ENCODE results near the gene CDC42EP5.
A peak's percentile ranks its signal among the peaks of the same experiment; 100 is the strongest.
"Not testable (repeated sequence)": the region's sequence is repeated elsewhere in the genome, so short reads cannot be mapped to it uniquely, and the experiment has no call there.

CDC42EP5 gene

DNA sequence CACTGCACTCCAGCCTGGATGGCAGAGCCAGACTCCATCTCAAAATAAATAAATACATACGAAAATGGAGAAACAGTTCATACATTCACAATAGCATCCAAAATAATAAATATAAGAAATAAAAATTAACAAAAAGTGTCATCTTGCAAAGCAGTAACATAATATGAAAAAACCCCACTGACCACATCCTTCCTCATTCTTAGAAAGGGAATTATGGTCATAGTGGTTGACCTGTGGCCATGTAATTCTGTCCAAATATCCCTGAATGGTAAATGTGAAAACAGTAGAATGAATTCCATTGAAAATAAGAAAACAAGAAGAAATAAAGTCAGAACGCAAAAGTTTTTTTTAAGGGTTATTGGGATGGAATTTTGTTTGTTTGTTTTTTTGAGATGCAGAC, 7.0 kb upstream of the CDC42EP5 start:
- no peak for DNase-seq (ENCODE audit: insufficient read length)
- FAIRE-seq: no peak
- TF ChIP-seq TAF1 (IDR thresholded peaks at IDR 0.05; ENCODE audit: borderline replicate concordance, low read depth, low read length) (no peak), POLR2A (IDR thresholded peaks at IDR 0.05; ENCODE audit: low read depth, low read length) (no peak), POLR2AphosphoS5 (IDR thresholded peaks at IDR 0.05; ENCODE audit: low read depth, low read length) (no peak)

DNA sequence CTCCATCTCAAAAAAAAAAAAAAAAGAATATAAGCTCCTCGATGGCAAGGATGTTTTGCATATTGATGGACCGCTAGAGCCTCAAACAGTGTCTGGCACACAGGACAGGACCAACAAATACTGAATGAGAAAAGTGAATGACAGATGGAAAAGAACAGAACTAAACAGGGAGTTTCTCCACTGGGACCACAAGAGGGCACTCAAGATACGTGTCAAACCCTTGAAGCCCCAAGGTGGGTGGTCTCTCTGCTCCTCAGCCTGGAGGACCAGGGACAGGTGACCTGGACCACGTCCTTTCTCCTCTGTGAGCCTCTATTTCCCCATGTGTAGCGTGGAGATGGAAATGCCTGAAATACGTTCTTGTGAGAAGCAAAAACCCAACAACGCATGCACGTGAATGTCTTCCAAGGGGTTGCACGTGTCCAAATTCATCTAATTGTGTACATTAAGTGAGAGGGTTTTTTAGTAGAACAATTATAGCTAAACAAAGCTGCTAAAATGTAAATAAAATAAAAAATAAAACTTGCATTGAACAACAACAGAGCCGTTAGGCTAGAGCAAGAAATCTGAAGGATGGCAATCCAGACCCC, 5.7 kb upstream of the CDC42EP5 start:
- FAIRE-seq (peak; percentile 54), DNase-seq (ENCODE audit: insufficient read length) (no peak)
- no peak for TF ChIP-seq TAF1 (IDR thresholded peaks at IDR 0.05; ENCODE audit: borderline replicate concordance, low read depth, low read length)
- TF ChIP-seq POLR2AphosphoS5 (IDR thresholded peaks at IDR 0.05; ENCODE audit: low read depth, low read length): no peak
- TF ChIP-seq POLR2A (IDR thresholded peaks at IDR 0.05; ENCODE audit: low read depth, low read length): no peak

DNA sequence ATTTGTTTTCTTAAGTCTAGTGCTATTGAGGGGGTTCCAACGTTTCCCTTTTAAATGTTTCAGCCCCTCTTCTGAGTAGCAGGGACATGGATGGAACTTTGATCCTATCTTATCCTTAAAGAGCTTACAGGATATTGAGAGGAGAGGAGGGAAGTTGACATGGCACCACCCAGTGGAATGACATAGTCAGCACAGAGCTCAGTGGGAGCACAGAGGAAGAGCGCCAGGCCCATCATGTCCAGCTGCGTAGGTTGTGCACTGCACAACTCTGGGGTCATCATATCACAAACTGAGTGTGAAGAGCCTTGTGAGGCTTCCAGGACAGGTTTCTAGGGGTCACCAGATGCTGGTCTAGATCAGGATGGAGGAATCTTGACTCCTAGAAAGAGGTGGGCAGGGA, 4.6 kb upstream of the CDC42EP5 start:
- DNase-seq (ENCODE audit: insufficient read length): no peak
- no peak for TF ChIP-seq TAF1 (IDR thresholded peaks at IDR 0.05; ENCODE audit: borderline replicate concordance, low read depth, low read length)
- no peak for TF ChIP-seq POLR2AphosphoS5 (IDR thresholded peaks at IDR 0.05; ENCODE audit: low read depth, low read length)
- no peak for TF ChIP-seq POLR2A (IDR thresholded peaks at IDR 0.05; ENCODE audit: low read depth, low read length)
- FAIRE-seq: no peak

DNA sequence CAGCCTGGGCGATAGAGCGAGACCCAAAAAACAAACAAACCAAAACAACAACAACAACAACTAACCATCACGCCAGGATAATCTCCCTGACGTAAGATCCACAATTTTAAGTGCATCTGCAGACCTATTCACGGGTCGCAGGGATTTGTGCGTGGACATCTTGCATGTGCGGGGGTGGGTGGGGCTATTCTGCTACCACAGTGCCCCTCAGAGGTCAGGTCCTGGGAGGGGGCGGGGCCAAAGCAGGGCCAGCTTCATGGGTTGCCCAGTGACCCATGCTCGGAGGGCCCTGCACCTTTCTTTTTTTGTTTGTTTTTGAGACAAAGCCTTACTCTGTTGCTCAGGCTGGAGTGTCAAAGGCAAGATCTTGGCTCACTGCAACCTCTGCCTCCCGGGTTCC, 2.6 kb upstream of the CDC42EP5 start:
- TF ChIP-seq POLR2A (IDR thresholded peaks at IDR 0.05; ENCODE audit: low read depth, low read length) (no peak), TAF1 (IDR thresholded peaks at IDR 0.05; ENCODE audit: borderline replicate concordance, low read depth, low read length) (no peak), POLR2AphosphoS5 (IDR thresholded peaks at IDR 0.05; ENCODE audit: low read depth, low read length) (no peak)
- FAIRE-seq: no peak
- DNase-seq (ENCODE audit: insufficient read length): no peak

DNA sequence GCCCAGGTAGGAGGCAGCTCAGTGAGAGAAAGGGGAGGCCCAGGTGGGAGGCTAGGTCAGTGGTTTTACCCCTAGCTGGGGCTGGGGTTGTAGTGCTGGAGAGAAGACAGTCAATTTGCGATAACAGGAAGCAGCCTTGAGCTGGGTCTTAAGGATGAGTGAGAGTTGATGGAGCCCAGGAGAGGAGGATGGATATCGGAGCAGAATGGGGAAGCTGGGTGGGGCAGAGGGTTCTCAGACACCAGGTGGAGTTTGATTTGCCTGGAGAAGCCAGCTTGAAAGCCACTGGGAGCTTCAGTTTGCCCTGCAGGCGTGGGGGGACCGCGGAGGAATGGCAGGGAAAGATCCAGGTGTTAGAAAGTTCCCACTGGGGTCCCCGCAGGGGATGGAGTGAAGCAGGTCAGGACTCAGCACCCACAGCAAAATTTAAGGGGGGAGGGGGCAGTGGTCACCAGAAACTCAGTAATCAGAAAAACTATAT, 836 bp upstream of the CDC42EP5 start:
- FAIRE-seq (no peak), DNase-seq (ENCODE audit: insufficient read length) (no peak)
- TF ChIP-seq POLR2A (IDR thresholded peaks at IDR 0.05; ENCODE audit: low read depth, low read length): no peak
- TF ChIP-seq TAF1 (IDR thresholded peaks at IDR 0.05; ENCODE audit: borderline replicate concordance, low read depth, low read length): no peak
- no peak for TF ChIP-seq POLR2AphosphoS5 (IDR thresholded peaks at IDR 0.05; ENCODE audit: low read depth, low read length)

DNA sequence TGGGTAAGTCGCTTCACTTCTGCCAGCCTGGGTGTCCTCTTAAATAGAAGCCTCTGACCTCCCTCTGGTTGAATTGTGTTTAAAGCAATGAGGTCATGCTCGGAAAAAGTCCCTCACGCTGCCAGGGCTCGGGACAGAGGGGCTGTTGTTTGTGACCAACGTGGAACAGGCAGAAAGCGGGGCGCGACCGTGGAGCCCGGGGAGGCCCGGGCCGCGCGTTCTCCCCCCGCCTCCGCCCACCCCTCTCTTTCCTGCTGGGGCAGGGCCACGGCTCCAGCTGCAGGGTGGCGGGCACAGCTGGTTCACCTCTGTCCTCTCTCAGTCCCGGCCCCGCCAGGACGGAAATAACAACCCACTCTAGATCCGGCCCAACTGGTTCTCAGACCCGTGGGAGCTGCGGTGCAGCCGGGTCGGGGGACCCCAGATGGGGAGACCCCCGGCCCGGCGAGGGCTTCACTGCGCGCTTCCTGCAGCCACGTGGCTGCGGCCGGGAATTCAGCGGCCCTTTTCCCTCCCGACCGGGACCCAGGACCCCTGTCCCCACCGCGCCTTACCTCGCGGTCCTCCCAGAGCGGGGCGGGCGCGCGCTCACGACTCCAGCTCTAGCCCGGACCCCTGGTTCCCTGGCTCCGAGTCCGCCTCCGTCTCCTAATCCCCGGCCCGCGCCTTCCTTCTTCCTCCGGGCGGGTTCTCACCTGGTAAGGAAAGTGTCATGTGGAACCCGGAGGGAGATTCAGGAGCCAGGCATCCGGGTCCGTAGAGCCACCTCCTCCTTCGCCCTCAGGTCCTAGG, 1.9 kb downstream of the CDC42EP5 start:
- peak; percentile 70 for FAIRE-seq
- TF ChIP-seq TAF1 (IDR thresholded peaks at IDR 0.05; ENCODE audit: borderline replicate concordance, low read depth, low read length) (no peak), POLR2AphosphoS5 (IDR thresholded peaks at IDR 0.05; ENCODE audit: low read depth, low read length) (no peak), POLR2A (IDR thresholded peaks at IDR 0.05; ENCODE audit: low read depth, low read length) (no peak)
- DNase-seq (ENCODE audit: insufficient read length): no peak

DNA sequence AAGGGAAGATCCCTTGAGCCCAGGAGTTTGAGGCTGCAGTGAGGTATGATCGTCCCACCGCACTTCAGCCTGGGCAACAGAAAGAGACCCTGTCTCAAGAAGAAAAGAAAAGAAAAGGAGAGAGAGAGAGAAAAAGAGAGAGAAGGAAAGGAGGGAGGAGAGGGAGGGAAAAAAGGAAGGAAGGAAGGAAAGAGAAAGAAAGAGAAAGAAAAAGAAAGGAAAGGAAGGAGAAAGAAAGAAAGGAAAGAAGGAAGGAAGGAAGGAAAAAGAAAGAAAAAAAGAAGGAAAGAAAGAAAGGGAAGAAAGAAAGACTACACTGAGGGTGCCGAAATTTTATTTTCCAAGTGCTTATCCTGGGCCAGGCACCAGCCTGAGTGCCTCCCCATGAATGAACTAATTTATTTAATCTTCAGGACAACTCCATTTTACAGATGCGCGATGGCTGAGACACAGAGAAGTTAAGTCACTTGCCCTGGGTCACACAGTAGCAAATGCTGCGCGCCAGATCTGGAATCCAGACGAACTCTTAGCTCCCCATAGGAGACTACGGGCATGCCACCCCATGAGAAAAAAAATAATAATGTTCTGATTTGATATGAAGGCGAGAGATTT, 2.7 kb downstream of the CDC42EP5 start:
- no peak for TF ChIP-seq POLR2A (IDR thresholded peaks at IDR 0.05; ENCODE audit: low read depth, low read length)
- DNase-seq (ENCODE audit: insufficient read length) (no peak), FAIRE-seq (no peak)

DNA sequence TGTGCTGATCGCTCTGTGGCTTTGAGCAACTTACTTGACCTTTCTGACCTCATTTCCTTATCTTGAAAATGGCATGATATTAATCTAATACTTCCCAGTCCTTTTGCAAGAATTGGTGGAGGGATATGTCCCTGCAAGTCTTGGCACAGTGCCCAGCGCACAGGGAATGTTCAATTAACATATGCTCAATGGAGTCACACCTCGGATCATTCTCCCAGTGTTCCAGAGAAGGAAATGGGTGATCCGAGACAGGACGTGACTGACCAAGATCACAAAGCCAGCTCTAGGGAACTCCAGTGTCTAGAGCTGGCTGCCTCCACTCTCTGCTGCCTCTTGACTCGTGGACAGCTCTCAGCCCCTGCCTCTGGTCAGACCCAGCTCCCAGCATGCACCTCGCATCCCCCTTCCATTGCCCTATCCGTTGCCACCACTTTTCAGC, 3.6 kb downstream of the CDC42EP5 start:
- TF ChIP-seq POLR2A (IDR thresholded peaks at IDR 0.05; ENCODE audit: low read depth, low read length) (no peak), POLR2AphosphoS5 (IDR thresholded peaks at IDR 0.05; ENCODE audit: low read depth, low read length) (no peak), TAF1 (IDR thresholded peaks at IDR 0.05; ENCODE audit: borderline replicate concordance, low read depth, low read length) (no peak)
- DNase-seq (ENCODE audit: insufficient read length) (no peak), FAIRE-seq (no peak)

DNA sequence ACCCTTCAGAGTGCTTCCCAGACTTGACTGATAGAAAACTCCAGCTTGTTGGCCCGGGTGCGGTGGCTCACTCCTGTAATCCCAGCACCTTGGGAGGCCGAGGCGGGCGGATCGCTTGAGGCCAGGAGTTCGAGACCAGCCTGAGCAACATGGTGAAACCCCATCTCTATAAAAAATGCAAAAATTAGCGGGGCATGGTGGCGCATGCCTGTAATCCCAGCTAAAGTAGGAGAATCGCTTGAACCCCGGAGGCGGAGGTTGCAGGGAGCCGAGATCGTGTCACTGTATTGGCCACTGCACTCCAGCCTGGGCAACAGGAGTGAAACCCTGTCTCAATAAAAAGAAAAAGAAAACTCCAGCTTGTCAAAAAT, 7.0 kb downstream of the CDC42EP5 start:
- not testable (repeated sequence) for FAIRE-seq; DNase-seq (ENCODE audit: insufficient read length)

DNA sequence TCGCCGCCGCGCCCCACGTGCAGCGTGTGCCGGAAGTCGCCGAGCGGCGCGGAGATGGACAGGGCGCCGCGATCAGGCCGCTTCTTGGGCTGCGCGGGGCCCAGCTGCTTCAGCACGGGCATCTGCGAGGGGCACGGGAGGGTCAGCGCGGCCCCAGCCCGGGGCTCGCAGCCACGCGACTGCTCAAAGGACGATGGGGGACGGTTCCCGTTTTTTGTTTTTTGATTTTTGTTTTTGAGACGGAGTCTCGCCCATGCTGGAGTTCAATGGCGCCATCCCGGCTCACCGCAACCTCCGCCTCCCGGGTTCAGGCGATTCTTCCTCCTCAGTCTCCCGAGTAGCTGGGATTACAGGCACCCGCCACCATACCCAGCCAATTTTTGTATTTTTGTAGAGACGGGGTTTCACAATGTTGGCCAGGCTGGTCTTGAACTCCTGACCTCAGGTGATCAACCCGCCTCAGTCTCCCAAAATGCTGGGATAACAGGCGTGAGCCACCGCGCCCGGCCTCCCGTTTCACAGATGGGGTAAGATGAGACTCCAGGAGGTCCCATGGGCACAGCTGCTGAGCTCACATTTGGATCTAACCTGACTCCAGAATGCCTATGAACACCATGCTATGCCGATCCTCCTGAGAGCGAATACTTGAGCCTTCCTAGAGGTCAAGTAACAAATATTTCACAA, 7.5 kb downstream of the CDC42EP5 start:
- DNase-seq (ENCODE audit: insufficient read length): no peak
- no peak for FAIRE-seq
- TF ChIP-seq POLR2A (IDR thresholded peaks at IDR 0.05; ENCODE audit: low read depth, low read length) (no peak), POLR2AphosphoS5 (IDR thresholded peaks at IDR 0.05; ENCODE audit: low read depth, low read length) (no peak), TAF1 (IDR thresholded peaks at IDR 0.05; ENCODE audit: borderline replicate concordance, low read depth, low read length) (no peak)

DNA sequence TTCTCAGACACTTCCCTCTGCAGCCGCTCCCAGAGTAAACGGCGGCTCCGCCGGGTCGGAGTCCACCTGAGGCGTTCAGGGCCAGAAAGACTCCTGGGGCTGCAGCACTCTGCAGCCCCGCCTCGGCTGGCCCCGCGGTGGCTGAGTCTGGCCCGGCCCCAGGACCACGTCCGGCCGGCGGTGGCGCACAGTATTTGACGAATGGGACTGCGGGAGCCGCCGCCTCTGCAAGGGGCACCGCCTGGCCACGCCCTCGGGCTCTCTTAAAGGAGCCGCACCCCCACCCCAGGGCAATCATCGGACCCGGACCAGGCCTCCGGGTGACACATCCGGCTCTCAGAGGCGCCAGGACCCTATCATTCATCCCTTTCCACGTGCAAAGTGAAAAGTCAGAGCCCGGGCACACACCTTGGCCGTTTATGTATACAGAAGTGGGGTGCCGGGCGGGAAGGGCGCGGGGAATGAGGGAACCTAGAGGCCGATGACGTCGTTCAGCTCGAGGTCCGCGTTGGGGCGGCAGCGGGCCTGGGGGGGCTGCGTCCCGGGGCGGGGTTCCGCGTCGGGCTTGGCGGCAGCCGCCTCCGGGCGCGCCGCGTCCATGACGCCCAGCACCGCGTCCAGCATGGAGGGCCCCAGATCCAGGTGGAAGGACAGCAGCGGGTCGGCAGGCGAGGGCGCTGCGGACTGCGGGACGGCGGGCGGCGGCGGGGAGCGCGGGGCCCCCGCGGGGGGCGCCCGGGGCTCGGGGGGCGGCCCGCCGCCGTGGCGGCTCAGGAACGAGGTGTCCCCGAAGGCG, 8.3 kb downstream of the CDC42EP5 start:
- DNase-seq (ENCODE audit: insufficient read length) (peak; percentile 81), FAIRE-seq (peak; percentile 36)
- 0 out of 2 replicates have a peak, but pooled peaks have one; percentile 25 for TF ChIP-seq TAF1 (IDR thresholded peaks at IDR 0.05; ENCODE audit: borderline replicate concordance, low read depth, low read length)
- peak; percentile 60; the same call in 1 of the 2 replicates for TF ChIP-seq POLR2A (IDR thresholded peaks at IDR 0.05; ENCODE audit: low read depth, low read length)
- peak; percentile 53; the same call in 1 of the 2 replicates for TF ChIP-seq POLR2AphosphoS5 (IDR thresholded peaks at IDR 0.05; ENCODE audit: low read depth, low read length)
